ENCODE results near the gene VAV2. TPM values are rescaled to one million over a fixed set of nuclear protein-coding genes. Genes with fewer than 3 reads are reported as not detected.

The VAV2 gene
- total and polyA plus RNA-seq, 4 donors = 4.9 to 26.4 (median 17.0) TPM

DNA sequence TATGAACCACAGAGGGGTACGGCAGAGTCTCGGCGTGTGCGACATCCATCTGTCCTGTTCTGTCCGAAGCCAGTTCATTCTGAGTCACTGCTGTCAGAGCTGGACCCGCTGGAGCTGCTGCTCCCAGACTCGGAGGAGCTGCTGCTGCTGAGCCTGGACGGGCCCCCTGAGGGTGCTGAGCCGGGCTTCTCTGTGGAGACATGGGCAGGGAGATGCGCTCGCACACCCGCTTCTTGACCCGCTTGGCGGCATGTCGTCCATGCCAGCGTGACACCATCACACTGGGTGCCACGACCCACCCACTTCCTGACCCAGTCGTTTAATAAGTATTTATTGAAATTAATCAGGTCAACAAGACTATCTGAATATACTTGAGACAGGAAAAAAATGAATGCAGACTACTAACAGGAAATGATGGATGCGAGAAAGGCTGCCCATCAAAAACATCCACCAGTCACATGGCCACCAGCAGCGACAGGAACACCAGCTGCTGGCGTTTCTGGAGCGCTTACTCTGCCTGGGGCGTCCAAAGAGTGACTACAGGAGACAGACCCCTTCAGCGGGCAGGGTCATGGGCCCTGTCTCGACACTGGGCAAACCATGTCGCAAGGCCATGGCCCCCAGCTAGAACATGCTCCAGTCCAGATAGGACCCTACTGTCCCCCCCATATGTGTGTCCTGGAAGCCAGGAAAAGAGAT, 41.5 kb upstream of the VAV2 start:
- Histone ChIP-seq H3K4me1 (ENCODE audit: control insufficient read depth in 4 of 4, insufficient read depth in 4 of 4, low read length in 3 of 4) (peaks cover 7 to 11% (median 10%) of the 10 kb centered on the region in 4 donors), H3K4me3 (ENCODE audit: low read depth in 1 of 3, low read length in 3 of 3) (no peak overlapping the region), H3K36me3 (ENCODE audit: control insufficient read depth in 4 of 4, insufficient read depth in 3 of 4, low read depth in 1 of 4, low read length in 3 of 4) (peaks cover 21 to 46% (median 34%) of the 10 kb centered on the region in 4 donors), H3K27ac (ENCODE audit: low read depth in 1 of 2, low read length in 2 of 2) (no peak overlapping the region), H3K9ac (ENCODE audit: low read depth in 1 of 2, low read length in 2 of 2) (no peak overlapping the region), H3K27me3 (ENCODE audit: control insufficient read depth in 4 of 4, insufficient read depth in 4 of 4, low read length in 3 of 4) (no peaks in the 10 kb centered on the region), H3K9me3 (ENCODE audit: control insufficient read depth in 4 of 4, low read length in 3 of 4) (no peaks in the 10 kb centered on the region)
- 95% methylated on average over 26 of the region's 26 CpGs for WGBS
- TF ChIP-seq GABPA (IDR thresholded peaks at IDR 0.05 in 1 of 2, conservative IDR thresholded peaks at IDR 0.05 in 1 of 2) = no peak
- no peak for TF ChIP-seq ATF3 (IDR thresholded peaks at IDR 0.05)
- TF ChIP-seq FOXA1 (IDR thresholded peaks at IDR 0.05) = no peak
- TF ChIP-seq MAX (IDR thresholded peaks at IDR 0.05) = no peak
- TF ChIP-seq FOXA2 (IDR thresholded peaks at IDR 0.05) = no peak
- TF ChIP-seq, protein P1, sequence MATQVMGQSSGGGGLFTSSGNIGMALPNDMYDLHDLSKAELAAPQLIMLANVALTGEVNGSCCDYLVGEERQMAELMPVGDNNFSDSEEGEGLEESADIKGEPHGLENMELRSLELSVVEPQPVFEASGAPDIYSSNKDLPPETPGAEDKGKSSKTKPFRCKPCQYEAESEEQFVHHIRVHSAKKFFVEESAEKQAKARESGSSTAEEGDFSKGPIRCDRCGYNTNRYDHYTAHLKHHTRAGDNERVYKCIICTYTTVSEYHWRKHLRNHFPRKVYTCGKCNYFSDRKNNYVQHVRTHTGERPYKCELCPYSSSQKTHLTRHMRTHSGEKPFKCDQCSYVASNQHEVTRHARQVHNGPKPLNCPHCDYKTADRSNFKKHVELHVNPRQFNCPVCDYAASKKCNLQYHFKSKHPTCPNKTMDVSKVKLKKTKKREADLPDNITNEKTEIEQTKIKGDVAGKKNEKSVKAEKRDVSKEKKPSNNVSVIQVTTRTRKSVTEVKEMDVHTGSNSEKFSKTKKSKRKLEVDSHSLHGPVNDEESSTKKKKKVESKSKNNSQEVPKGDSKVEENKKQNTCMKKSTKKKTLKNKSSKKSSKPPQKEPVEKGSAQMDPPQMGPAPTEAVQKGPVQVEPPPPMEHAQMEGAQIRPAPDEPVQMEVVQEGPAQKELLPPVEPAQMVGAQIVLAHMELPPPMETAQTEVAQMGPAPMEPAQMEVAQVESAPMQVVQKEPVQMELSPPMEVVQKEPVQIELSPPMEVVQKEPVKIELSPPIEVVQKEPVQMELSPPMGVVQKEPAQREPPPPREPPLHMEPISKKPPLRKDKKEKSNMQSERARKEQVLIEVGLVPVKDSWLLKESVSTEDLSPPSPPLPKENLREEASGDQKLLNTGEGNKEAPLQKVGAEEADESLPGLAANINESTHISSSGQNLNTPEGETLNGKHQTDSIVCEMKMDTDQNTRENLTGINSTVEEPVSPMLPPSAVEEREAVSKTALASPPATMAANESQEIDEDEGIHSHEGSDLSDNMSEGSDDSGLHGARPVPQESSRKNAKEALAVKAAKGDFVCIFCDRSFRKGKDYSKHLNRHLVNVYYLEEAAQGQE (IDR thresholded peaks at IDR 0.05) = no peak
- no peak for TF ChIP-seq HNF4A (conservative IDR thresholded peaks at IDR 0.05)
- no peak for TF ChIP-seq RXRA (IDR thresholded peaks at IDR 0.05)
- TF ChIP-seq RAD21 (IDR thresholded peaks at IDR 0.05) = no peak
- TF ChIP-seq EGR1 (IDR thresholded peaks at IDR 0.05; ENCODE audit: low read depth in 2 of 2) = no peak
- no peak for TF ChIP-seq JUND (IDR thresholded peaks at IDR 0.05)
- TF ChIP-seq TAF1 (conservative IDR thresholded peaks at IDR 0.05) = no peak
- TF ChIP-seq HNF4G (IDR thresholded peaks at IDR 0.05) = no peak
- no peak for TF ChIP-seq SP1 (IDR thresholded peaks at IDR 0.05)
- TF ChIP-seq, protein P2, sequence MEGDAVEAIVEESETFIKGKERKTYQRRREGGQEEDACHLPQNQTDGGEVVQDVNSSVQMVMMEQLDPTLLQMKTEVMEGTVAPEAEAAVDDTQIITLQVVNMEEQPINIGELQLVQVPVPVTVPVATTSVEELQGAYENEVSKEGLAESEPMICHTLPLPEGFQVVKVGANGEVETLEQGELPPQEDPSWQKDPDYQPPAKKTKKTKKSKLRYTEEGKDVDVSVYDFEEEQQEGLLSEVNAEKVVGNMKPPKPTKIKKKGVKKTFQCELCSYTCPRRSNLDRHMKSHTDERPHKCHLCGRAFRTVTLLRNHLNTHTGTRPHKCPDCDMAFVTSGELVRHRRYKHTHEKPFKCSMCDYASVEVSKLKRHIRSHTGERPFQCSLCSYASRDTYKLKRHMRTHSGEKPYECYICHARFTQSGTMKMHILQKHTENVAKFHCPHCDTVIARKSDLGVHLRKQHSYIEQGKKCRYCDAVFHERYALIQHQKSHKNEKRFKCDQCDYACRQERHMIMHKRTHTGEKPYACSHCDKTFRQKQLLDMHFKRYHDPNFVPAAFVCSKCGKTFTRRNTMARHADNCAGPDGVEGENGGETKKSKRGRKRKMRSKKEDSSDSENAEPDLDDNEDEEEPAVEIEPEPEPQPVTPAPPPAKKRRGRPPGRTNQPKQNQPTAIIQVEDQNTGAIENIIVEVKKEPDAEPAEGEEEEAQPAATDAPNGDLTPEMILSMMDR (IDR thresholded peaks at IDR 0.05; ENCODE audit: low read depth, low read length, missing input control) = no peak
- TF ChIP-seq ZBTB33 (IDR thresholded peaks at IDR 0.05) = no peak
- no peak for TF ChIP-seq NR2F2 (IDR thresholded peaks at IDR 0.05)
- no peak for DNase-seq (ENCODE audit: low spot score)
